Esophagus muscularis mucosa (tissue), 4 donors: Measurements from ENCODE around the gene SPINT1. TPM values are rescaled to one million over a fixed set of nuclear protein-coding genes. Genes with fewer than 3 reads are reported as not detected.

Source experiments
- DNase-seq: peaks from one replicate; pipeline ENCODE4 v3.0.0-alpha.2; 2017; ENCODE audit errors: extremely low spot score
- H3K27ac ChIP-seq, 4 donors: fragments of 200-600 bp; sonication (generic); replicated peaks in 1 of 4; 1 replicate in 3 of 4; 2 replicates in 1 of 4; pipeline ENCODE4 v1.5.1; 2016 to 2019; ENCODE audit warnings: mild to moderate bottlenecking in 1 of 4
- H3K27me3 ChIP-seq, 4 donors: fragments of 200-600 bp; sonication (generic); one replicate each; pipeline versions ENCODE4 v1.5.1 to v1.6.0; 2016 to 2019
- H3K36me3 ChIP-seq, 4 donors: fragments of 200-600 bp; sonication (generic); one replicate each; pipeline ENCODE4 v1.5.1; 2016 to 2019
- H3K4me1 ChIP-seq, 4 donors: fragments of 200-600 bp; sonication (generic); one replicate each; pipeline ENCODE4 v1.5.1; 2016 to 2019
- H3K4me3 ChIP-seq, 4 donors: fragments of 200-600 bp; sonication (generic); 1 replicate in 2 of 4; 2 replicates in 2 of 4; pipeline ENCODE4 v1.5.1; 2016 to 2019; ENCODE audit warnings: mild to moderate bottlenecking in 4 of 4, moderate library complexity in 1 of 4
- H3K9me3 ChIP-seq, 4 donors: fragments of 200-600 bp; sonication (generic); 1 replicate in 3 of 4; 2 replicates in 1 of 4; pipeline ENCODE4 v1.5.1; 2016 to 2019
- CTCF ChIP-seq, 3 experiments: fragments of 200-600 bp in 2 of 3; fragments of 450-650 bp in 1 of 3; sonication (generic) in 2 of 3; IDR thresholded peaks; one replicate each; pipeline ENCODE4 v1.5.1; 2017 to 2019; ENCODE audit warnings: antibody characterized with exemption in 3 of 3, mild to moderate bottlenecking in 2 of 3, moderate library complexity in 1 of 3
- EP300 ChIP-seq: sonication (generic); formaldehyde crosslinking; IDR thresholded peaks from one replicate; pipeline ENCODE4 v1.6.1; 2017; ENCODE audit warnings: antibody characterized with exemption
- POLR2A ChIP-seq: fragments of 450-650 bp; IDR thresholded peaks from one replicate; pipeline ENCODE4 v1.6.1; 2017; ENCODE audit warnings: antibody characterized with exemption, moderate library complexity, mild to moderate bottlenecking, low read depth
- POLR2AphosphoS5 ChIP-seq, 2 donors: sonication (generic); formaldehyde crosslinking; IDR thresholded peaks; one replicate each; pipeline ENCODE4 v1.6.1; 2017; ENCODE audit warnings: antibody characterized with exemption in 2 of 2
- WGBS: methylation state at CpG from one replicate; pipeline ENCODE4 v1.1.5; 2018; 5-methylcytosine and 5-hydroxymethylcytosine counted together
- intact Hi-C: fragments of 100-400 bp; cut with DNase I; formaldehyde crosslinking; loops from one replicate; pipeline ENCODE4 v1.15.1; 2023
- total RNA-seq, 4 donors: library from RNA; depleted of rRNA; stranded (reverse); fragments of >200 nt; gene quantifications; one replicate each; pipeline versions ENCODE4 v1.1.0 to v1.2.1, GENCODE V29; 2016

The SPINT1 gene
- total RNA-seq = 1 to 10 TPM in 3 of 4 donors, under 1 TPM in 1; 0.99 to 2.8 (median 1.8) TPM

- no peak for DNase-seq
- 1% methylated on average over 25 of the region's 89 CpGs for WGBS
- Histone ChIP-seq H3K4me1 (peaks cover 16 to 23% (median 20%) of the 10 kb centered on the region in 4 donors), H3K9me3 (no peaks in the 10 kb centered on the region), H3K36me3 (no peaks in the 10 kb centered on the region), H3K27ac (no peak within 1 kb of the TSS), H3K27me3 (peaks cover 0 to 56% (median 23%) of the 10 kb centered on the region in 4 donors), H3K4me3 (peak within 1 kb of the TSS; percentile 50 to 64 (median 52))
- intact Hi-C loops = no loop called here
- TF ChIP-seq POLR2A (no peak), POLR2AphosphoS5 (IDR thresholded peaks at IDR 0.05) (no peak), CTCF (IDR thresholded peaks at IDR 0.05) (no peak), EP300 (no peak)
Observed at GRCh38 chr15:40843885-40844695, at the start of gene SPINT1. TSS of gene SPINT1 (plus strand) at chr15:40844048. CDS start at chr15:40844555, 507 bp downstream.

GRCh38 chr15:40796041-40796440 is 47.8 kb upstream of the SPINT1 start:
- no peak overlapping the region for H3K27ac ChIP-seq
- no peaks in the 10 kb centered on the region for H3K9me3 ChIP-seq
- no peak for DNase-seq
- H3K36me3 ChIP-seq = peaks cover 0 to 28% (median 13%) of the 10 kb centered on the region in 4 donors
- no peak overlapping the region for H3K4me3 ChIP-seq
- H3K27me3 ChIP-seq = no peaks in the 10 kb centered on the region
- H3K4me1 ChIP-seq = peaks cover 0 to 23% (median 13%) of the 10 kb centered on the region in 4 donors
- intact Hi-C loops = no loop called here
- TF ChIP-seq CTCF (IDR thresholded peaks at IDR 0.05) = no peak
- no peak for TF ChIP-seq POLR2A
- TF ChIP-seq EP300 = no peak
- TF ChIP-seq POLR2AphosphoS5 (IDR thresholded peaks at IDR 0.05) = no peak
- 70% methylated on average over 2 of the region's 2 CpGs for WGBS

- H3K27me3 ChIP-seq = no peaks in the 10 kb centered on the region
- H3K4me1 ChIP-seq = peaks cover 0 to 23% (median 13%) of the 10 kb centered on the region in 4 donors
- DNase-seq = no peak
- H3K27ac ChIP-seq = no peak overlapping the region
- WGBS = 91% methylated on average over 5 of the region's 5 CpGs
- peaks cover 0 to 28% (median 8%) of the 10 kb centered on the region in 4 donors for H3K36me3 ChIP-seq
- intact Hi-C loops = no loop called here
- no peak for TF ChIP-seq CTCF (IDR thresholded peaks at IDR 0.05)
- no peak for TF ChIP-seq POLR2AphosphoS5 (IDR thresholded peaks at IDR 0.05)
- TF ChIP-seq EP300 = no peak
- no peaks in the 10 kb centered on the region for H3K9me3 ChIP-seq
- no peak overlapping the region for H3K4me3 ChIP-seq
Observed at GRCh38 chr15:40796512-40796911, 47.3 kb upstream of the SPINT1 start.

- TF ChIP-seq EP300 (no peak), CTCF (IDR thresholded peaks at IDR 0.05) (no peak), POLR2A (no peak), POLR2AphosphoS5 (IDR thresholded peaks at IDR 0.05) (no peak)
- no peaks in the 10 kb centered on the region for H3K27me3 ChIP-seq
- intact Hi-C loops = no loop called here
- 89% methylated on average over 3 of the region's 3 CpGs for WGBS
- peaks cover 4 to 26% (median 13%) of the 10 kb centered on the region in 4 donors for H3K4me1 ChIP-seq
- H3K4me3 ChIP-seq = no peak overlapping the region
- no peaks in the 10 kb centered on the region for H3K9me3 ChIP-seq
- H3K36me3 ChIP-seq = peaks cover 0 to 32% (median 5%) of the 10 kb centered on the region in 4 donors
- H3K27ac ChIP-seq = no peak overlapping the region
- DNase-seq = no peak
Observed at GRCh38 chr15:40799523-40799922, 44.3 kb upstream of the SPINT1 start.
